GM21423 (cell line): ENCODE results near the gene BCL2.

Experiments used
- ATAC-seq: cut with Tn5 transposase; IDR thresholded peaks from one replicate; pipeline ENCODE4 v1.9.1; 2021; ENCODE audit warnings: mild to moderate bottlenecking, moderate library complexity; ENCODE audit not compliant: unreplicated experiment

Gene BCL2

GRCh38 chr18:63161761-63162195 lies 157.8 kb downstream of the BCL2 start:
- ATAC-seq = peak; percentile 44

- ATAC-seq = peak; percentile 25
Measured at GRCh38 chr18:63161032-63161760, 158.4 kb downstream of the BCL2 start.

- ATAC-seq = no peak
Measured at GRCh38 chr18:63160172-63160995, 159.2 kb downstream of the BCL2 start.

- ATAC-seq = no peak
Measured at GRCh38 chr18:63159590-63159989, 160.0 kb downstream of the BCL2 start.

- no peak for ATAC-seq
Measured at GRCh38 chr18:63158676-63159291, 160.8 kb downstream of the BCL2 start.

- ATAC-seq = no peak
Measured at GRCh38 chr18:63158012-63158631, 161.4 kb downstream of the BCL2 start.

- ATAC-seq = peak; percentile 11
Measured at GRCh38 chr18:63157293-63158011, 162.1 kb downstream of the BCL2 start.

GRCh38 chr18:63155910-63156773 lies 163.4 kb downstream of the BCL2 start:
- no peak for ATAC-seq

- peak; percentile 33 for ATAC-seq
Measured at GRCh38 chr18:63155169-63155852, 164.3 kb downstream of the BCL2 start.

GRCh38 chr18:63154350-63155152 lies 165.0 kb downstream of the BCL2 start:
- no peak for ATAC-seq

GRCh38 chr18:63152791-63153190 lies 166.8 kb downstream of the BCL2 start:
- ATAC-seq = no peak

- no peak for ATAC-seq
Measured at GRCh38 chr18:63152096-63152495, 167.5 kb downstream of the BCL2 start.

- ATAC-seq = no peak
Measured at GRCh38 chr18:63151539-63151938, 168.0 kb downstream of the BCL2 start.

GRCh38 chr18:63150942-63151421 lies 168.6 kb downstream of the BCL2 start:
- ATAC-seq = no peak

- no peak for ATAC-seq
Measured at GRCh38 chr18:63150326-63150725, 169.2 kb downstream of the BCL2 start.

- no peak for ATAC-seq
Measured at GRCh38 chr18:63149302-63149587, 170.3 kb downstream of the BCL2 start.

GRCh38 chr18:63148449-63149301 lies 170.9 kb downstream of the BCL2 start:
- no peak for ATAC-seq
